H1 (cell line): ENCODE measurements around the gene FGD5. TPM values are rescaled to one million over a fixed set of nuclear protein-coding genes. Genes with fewer than 3 reads are reported as not detected.

Experiments
- POLR2A ChIP-seq, 2 experiments: IDR thresholded peaks; 1 replicate in 1 of 2; 2 replicates in 1 of 2; pipeline ENCODE4 v1.6.1; 2011; ENCODE audit warnings: low read depth in 2 of 2, low read length in 2 of 2, mild to moderate bottlenecking in 2 of 2; ENCODE audit errors: control extremely low read depth in 1 of 2
- TBP ChIP-seq: IDR thresholded peaks from 2 replicates; pipeline ENCODE4 v1.6.1; 2011; ENCODE audit warnings: low read depth, low read length, improper control_type of control experiment
- polyA plus RNA-seq, 7 experiments: library from polyadenylated mRNA; depleted of rRNA in 3 of 7; stranded (reverse) in 5 of 7; unstranded in 2 of 7; fragments of >200 nt in 5 of 7; fragments of 200-250 nt in 2 of 7; gene quantifications; 1 replicate in 5 of 7; 2 replicates in 1 of 7; 4 replicates in 1 of 7; pipeline versions ENCODE4 v1.2.1 to v1.2.3, GENCODE V29; 2011 to 2013; ENCODE audit warnings: missing spikeins in 2 of 7, mixed read lengths in 2 of 7
- total RNA-seq: library from RNA; stranded (reverse); fragmentation: NEBNext Ultra II Directional; extraction: Animal tissue kit (Norgen Biotek cat#: 25700); gene quantifications from 2 replicates; pipeline ENCODE4 v1.2.1, GENCODE V29; 2021

Gene FGD5
- total and polyA plus RNA-seq, 2 of the 8 experiments (the other 6 are each of a cell fraction or from before 2014, with no cell fraction given), result 4.7 to 14.3 TPM

- no peak for TF ChIP-seq TBP
- TF ChIP-seq POLR2A (IDR thresholded peaks at IDR 0.05; ENCODE audit: control extremely low read depth in 1 of 2, low read depth in 2 of 2, low read length in 2 of 2), result no peak
These were observed 38.7 kb downstream of the FGD5 start (continued) for GRCh38 chr3:14857506-14857905.
